GM06990 (cell line): ENCODE data around the gene ATP8B4.

Experiments
- DNase-seq: peaks from one replicate; pipeline ENCODE4 v3.0.0-alpha.2; 2011; ENCODE audit not compliant: insufficient read length; ENCODE audit errors: extremely low read depth
- H3K27me3 ChIP-seq: replicated peaks from 2 replicates; pipeline ENCODE4 v1.6.0; 2011; ENCODE audit warnings: low read length; ENCODE audit not compliant: control insufficient read depth, insufficient read depth
- H3K36me3 ChIP-seq: 2 replicates; pipeline ENCODE4 v1.5.1; 2011; ENCODE audit warnings: low read length; ENCODE audit not compliant: control insufficient read depth, insufficient read depth
- H3K4me3 ChIP-seq: replicated peaks from 2 replicates; pipeline ENCODE4 v1.5.1; 2011; ENCODE audit warnings: low read depth, mild to moderate bottlenecking, control low read depth, low read length
- CTCF ChIP-seq: IDR thresholded peaks from 2 replicates; pipeline ENCODE4 v1.5.1; 2011; ENCODE audit warnings: low read length, control low read depth, mild to moderate bottlenecking, inconsistent platforms; ENCODE audit not compliant: insufficient read depth, poor library complexity, severe bottlenecking

ATP8B4 gene

DNA sequence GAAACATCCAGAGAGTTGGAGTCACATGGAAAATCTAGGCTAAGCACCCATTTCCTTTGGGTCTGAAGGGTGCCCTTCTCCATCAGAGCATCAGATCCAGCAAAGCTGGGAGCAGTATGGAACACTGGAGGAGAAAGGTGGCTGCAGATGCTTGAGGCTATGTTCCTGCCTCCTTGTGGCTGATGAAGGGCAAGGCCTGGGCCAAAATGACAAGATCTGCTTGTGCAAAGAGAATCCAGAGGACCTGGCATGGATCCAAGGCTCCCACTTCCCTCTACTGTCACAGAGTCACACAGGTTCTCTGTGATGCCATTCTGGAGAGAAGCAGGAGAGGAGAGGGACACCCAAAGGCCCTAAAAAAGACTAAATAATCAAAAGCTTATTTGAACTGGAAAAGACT lies 9.2 kb upstream of the ATP8B4 start:
- no peak for TF ChIP-seq CTCF
- DNase-seq, result no peak
- Histone ChIP-seq H3K27me3 (no peaks in the 10 kb centered on the region), H3K36me3 (no peaks in the 10 kb centered on the region), H3K4me3 (no peak overlapping the region)

DNA sequence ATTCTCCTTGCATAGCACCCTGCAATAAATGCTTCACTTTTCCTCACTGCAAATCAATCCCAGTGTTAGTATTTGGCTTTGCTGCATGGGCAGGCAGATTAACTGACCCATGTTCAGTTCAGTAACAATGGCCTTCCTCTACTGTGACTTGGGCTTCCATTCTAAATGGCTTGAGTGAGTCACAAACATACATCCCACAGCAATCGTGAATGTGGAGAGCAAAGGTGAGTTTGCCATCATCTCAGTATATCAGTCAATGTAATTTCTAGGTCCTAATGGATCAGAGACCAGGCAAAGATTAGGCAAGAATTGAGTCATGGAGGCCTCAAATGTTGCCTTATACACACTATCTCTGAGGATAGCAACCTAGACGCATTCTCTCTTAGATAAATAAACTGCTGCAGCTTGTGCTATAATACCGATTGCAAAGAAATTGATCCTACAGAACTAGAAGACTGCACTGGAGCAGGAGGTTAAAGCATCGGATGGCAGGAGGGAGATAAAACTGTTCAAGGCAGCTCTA lies 8.3 kb upstream of the ATP8B4 start:
- Histone ChIP-seq H3K27me3 (no peaks in the 10 kb centered on the region; the same call in 1 of the 2 replicates), H3K36me3 (no peaks in the 10 kb centered on the region), H3K4me3 (no peak overlapping the region)
- DNase-seq, result no peak
- no peak for TF ChIP-seq CTCF

DNA sequence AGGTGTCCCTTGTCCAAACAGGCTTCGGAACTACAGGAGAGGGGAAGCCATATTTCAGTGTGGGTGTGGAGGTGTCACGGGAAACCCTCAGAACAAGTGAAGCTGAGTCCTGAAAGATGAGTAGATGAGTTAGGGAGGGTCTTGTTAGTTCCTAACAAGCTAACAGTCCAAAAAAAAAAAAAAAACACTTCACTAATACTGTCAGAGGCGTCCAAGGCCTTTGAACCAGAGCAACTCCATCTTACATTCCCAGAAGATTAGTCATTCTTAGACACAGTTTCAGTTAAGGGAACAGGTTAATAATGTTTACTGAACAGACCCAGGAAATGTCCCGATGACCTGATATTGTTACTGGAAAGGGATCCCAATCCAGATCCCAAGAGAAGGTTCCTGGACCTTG lies 7.0 kb upstream of the ATP8B4 start:
- Histone ChIP-seq H3K36me3 (no peaks in the 10 kb centered on the region), H3K4me3 (no peak overlapping the region), H3K27me3 (no peaks in the 10 kb centered on the region; the same call in 1 of the 2 replicates)
- DNase-seq, result no peak
- no peak for TF ChIP-seq CTCF

DNA sequence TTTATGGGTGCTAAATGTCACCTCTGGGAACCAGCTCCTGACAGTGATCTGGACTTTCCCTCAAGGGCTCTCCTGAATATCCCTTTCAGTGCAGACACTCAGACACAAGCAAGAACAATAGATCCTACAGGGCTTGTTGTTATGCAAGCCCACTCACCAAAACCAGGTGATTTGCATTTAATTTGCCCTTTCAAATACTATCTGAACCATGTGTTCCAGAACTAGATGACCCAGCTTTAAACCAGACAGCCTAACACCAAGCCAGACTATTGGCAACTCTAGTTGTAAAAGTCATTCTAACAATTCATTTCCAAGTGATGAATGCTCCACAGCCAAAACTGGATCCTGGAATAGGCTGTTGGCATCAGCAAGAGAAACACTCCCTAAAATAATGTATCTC lies 5.6 kb upstream of the ATP8B4 start:
- Histone ChIP-seq H3K36me3 (no peaks in the 10 kb centered on the region), H3K27me3 (no peaks in the 10 kb centered on the region; the same call in 1 of the 2 replicates), H3K4me3 (no peak overlapping the region)
- TF ChIP-seq CTCF, result no peak
- no peak for DNase-seq

DNA sequence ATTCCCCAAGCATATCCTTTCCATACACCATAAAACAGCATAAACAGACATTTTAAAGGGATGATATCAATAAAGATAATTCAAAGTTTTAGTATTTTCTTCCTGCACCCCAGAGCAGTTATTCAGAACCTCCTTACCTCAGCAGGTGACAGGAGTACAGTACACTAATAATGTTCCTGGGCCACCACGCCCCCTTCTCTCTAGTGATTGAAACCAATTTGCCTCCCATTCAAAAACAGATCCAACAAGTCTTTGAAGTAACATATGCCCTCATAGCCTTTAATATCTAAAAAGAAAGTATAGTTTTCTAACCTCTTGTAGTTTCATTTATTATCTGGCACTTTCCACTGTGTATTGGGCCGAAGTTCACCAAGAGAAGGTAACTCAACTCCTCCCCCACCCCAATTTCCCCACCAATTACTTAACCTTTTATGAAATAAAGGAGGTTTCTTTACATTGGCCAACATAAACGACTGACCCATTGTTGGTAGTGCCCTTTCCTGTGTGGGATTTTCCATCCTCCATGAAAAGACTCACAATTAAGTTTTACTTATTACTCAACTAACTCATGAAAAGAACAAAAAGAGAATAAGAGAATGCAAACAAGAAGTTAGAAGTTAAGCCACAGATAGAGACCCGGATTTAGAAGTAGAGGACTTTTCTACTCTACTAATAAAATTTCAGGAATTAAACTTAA lies 5.0 kb upstream of the ATP8B4 start:
- Histone ChIP-seq H3K36me3 (no peaks in the 10 kb centered on the region), H3K27me3 (no peaks in the 10 kb centered on the region; the same call in 1 of the 2 replicates), H3K4me3 (no peak overlapping the region)
- TF ChIP-seq CTCF, result no peak
- no peak for DNase-seq
